ENCODE results near the gene NAXD.

The NAXD gene

DNA sequence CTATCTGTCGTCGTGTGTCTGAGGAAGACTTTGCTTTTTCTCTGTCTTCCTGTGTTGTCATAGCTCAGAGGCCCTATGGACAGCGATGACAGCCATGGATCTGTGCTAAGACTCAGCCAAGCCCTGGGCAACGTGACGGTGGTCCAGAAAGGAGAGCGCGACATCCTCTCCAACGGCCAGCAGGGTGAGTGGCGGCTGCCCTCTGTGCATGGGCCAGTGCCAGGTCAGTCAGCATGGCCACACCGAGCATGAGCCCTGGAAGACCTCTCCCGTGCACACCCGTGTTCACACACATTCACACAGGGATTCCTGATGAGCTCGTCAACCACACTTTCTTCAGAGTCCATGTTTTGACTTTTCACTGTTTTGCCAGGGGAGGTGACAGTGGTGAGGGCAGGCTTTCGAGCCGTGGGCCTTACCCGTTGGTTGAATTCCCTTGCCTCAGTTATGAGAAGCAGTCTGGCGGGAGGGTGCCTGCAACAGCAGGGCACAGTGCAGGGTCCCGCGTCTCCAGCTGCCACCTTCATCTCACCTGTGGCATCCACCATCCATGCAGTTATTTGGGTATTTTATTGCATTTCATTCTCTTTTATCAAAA lies 20.2 kb downstream of the NAXD start:
- TF ChIP-seq, protein P1, sequence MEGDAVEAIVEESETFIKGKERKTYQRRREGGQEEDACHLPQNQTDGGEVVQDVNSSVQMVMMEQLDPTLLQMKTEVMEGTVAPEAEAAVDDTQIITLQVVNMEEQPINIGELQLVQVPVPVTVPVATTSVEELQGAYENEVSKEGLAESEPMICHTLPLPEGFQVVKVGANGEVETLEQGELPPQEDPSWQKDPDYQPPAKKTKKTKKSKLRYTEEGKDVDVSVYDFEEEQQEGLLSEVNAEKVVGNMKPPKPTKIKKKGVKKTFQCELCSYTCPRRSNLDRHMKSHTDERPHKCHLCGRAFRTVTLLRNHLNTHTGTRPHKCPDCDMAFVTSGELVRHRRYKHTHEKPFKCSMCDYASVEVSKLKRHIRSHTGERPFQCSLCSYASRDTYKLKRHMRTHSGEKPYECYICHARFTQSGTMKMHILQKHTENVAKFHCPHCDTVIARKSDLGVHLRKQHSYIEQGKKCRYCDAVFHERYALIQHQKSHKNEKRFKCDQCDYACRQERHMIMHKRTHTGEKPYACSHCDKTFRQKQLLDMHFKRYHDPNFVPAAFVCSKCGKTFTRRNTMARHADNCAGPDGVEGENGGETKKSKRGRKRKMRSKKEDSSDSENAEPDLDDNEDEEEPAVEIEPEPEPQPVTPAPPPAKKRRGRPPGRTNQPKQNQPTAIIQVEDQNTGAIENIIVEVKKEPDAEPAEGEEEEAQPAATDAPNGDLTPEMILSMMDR (IDR thresholded peaks at IDR 0.05): no peak

DNA sequence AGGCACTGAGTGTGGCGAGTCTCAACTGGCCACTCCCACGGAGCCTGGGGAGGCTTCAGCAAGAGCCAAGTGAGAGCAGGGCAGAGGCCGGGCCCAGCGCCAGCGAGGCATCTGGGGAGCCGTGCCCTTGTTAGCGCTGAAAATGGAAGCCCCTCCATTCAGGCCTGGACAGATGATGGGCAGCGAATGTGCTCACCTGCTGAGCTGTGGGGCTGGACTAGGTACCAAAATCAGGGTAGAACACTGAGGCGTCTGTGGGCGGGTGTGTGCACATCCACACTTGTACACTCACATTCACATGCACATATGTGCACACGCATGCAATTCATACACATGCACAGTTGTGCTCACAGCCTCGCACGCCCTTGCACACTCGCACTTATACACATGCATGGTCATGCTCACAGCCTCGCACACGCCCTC lies 20.7 kb downstream of the NAXD start:
- TF ChIP-seq, protein P1 (IDR thresholded peaks at IDR 0.05): no peak

DNA sequence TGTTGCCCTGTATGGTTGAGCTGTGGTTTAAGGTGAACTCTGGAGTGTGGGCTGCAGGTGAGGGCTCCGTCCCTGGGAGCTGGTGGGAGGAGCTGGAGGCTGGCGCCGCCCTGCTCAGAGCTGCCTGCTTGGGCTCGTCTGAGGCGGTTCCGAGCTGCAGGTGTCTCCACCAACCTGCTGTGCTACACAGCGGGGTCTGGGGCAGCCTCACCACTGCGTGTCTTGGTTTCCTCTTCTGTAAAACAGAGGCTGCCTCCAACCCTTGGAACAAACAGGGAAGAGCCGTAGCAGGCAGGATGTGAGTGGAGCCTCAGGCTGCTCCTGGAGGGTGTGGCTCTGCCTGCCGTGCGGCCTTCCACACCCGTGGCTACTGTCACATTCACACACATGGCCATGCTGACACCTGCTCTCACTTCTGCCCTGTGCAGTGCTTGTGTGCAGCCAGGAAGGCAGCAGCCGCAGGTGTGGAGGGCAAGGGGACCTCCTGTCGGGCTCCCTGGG lies 21.4 kb downstream of the NAXD start:
- TF ChIP-seq, protein P1 (IDR thresholded peaks at IDR 0.05): no peak

GRCh38 chr13:110637275-110637674 lies 21.9 kb downstream of the NAXD start:
- TF ChIP-seq, protein P1 (IDR thresholded peaks at IDR 0.05): no peak

DNA sequence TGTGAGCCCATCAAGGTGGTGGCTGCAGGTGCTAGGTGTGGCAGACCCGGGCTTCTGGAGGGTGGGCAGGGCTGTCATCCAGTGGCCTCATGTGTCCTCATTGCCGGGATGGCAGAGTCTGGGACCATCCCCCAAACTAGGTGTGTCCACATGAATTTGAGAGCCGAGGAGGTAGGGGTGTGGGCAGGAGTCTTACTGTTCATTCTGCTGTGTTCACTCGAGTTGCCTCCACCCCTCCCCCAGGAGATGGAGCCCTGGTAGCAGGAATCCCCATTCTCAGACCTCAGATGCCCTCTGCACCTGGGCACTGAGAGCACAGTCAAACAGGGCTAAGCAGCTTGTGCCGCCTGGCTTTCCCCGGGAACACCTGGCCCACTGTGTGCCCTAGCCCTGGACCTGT lies 22.4 kb downstream of the NAXD start:
- TF ChIP-seq, protein P1 (IDR thresholded peaks at IDR 0.05): no peak

GRCh38 chr13:110638257-110638656 lies 22.9 kb downstream of the NAXD start:
- TF ChIP-seq, protein P1 (IDR thresholded peaks at IDR 0.05): no peak

- TF ChIP-seq, protein P1 (IDR thresholded peaks at IDR 0.05): no peak
These were observed 23.8 kb downstream of the NAXD start for GRCh38 chr13:110638814-110639806.
